GM23338 (cell line): ENCODE data around the gene ANXA3. TPM values are rescaled to one million over a fixed set of nuclear protein-coding genes. Genes with fewer than 3 reads are reported as not detected.

Source experiments
- ATAC-seq: fragments of 200-7000 bp; cut with Tn5 transposase; 3 replicates; pipeline ENCODE4 v1.9.1; 2020
- DNase-seq: peaks from one replicate; pipeline ENCODE4 v3.0.0-alpha.2; 2015; ENCODE audit warnings: low spot score
- H2AFZ ChIP-seq: fragments of 200-600 bp; sonication (generic); 2 replicates; pipeline ENCODE4 v1.8.0; 2016; ENCODE audit warnings: antibody characterized with exemption, mild to moderate bottlenecking, moderate library complexity
- H3F3A ChIP-seq: fragments of 200-600 bp; sonication (generic); replicated peaks from 2 replicates; pipeline ENCODE4 v1.8.0; 2017; ENCODE audit warnings: antibody characterized with exemption, mixed run types, low read depth
- H3K27ac ChIP-seq: fragments of 200-600 bp; sonication (generic); 2 replicates; pipeline ENCODE4 v1.6.1; 2016; ENCODE audit warnings: low read depth
- H3K27me3 ChIP-seq: fragments of 200-600 bp; sonication (generic); 2 replicates; pipeline ENCODE4 v1.8.0; 2016; ENCODE audit warnings: mild to moderate bottlenecking, mixed run types, moderate library complexity; ENCODE audit not compliant: insufficient read depth
- H3K36me3 ChIP-seq: fragments of 200-600 bp; sonication (generic); 2 replicates; pipeline ENCODE4 v1.8.0; 2016; ENCODE audit warnings: mild to moderate bottlenecking; ENCODE audit not compliant: insufficient read depth
- H3K4me1 ChIP-seq: fragments of 200-600 bp; sonication (generic); 2 replicates; pipeline ENCODE4 v1.8.0; 2016; ENCODE audit warnings: mild to moderate bottlenecking, moderate library complexity; ENCODE audit not compliant: insufficient read depth
- H3K4me2 ChIP-seq: fragments of 200-600 bp; sonication (generic); 2 replicates; pipeline ENCODE4 v1.7.1; 2017; ENCODE audit warnings: mixed run types
- H3K4me3 ChIP-seq: fragments of 200-600 bp; sonication (generic); 2 replicates; pipeline ENCODE4 v1.6.1; 2016; ENCODE audit warnings: mixed run types
- H3K79me2 ChIP-seq: fragments of 200-600 bp; sonication (generic); replicated peaks from 2 replicates; pipeline ENCODE4 v1.8.0; 2017; ENCODE audit warnings: mild to moderate bottlenecking; ENCODE audit not compliant: insufficient read depth
- H3K9me2 ChIP-seq: fragments of 200-600 bp; sonication (generic); 2 replicates; pipeline ENCODE4 v1.8.0; 2017; ENCODE audit not compliant: insufficient read depth
- H4K20me1 ChIP-seq: fragments of 200-600 bp; sonication (generic); replicated peaks from 2 replicates; pipeline ENCODE4 v1.8.0; 2017; ENCODE audit warnings: mild to moderate bottlenecking; ENCODE audit not compliant: insufficient read depth
- H3K27ac Mint-ChIP-seq: 2 replicates; pipeline ENCODE4 v1.8.0; 2020; ENCODE audit warnings: inconsistent platforms, mild to moderate bottlenecking, moderate library complexity, mixed read lengths
- H3K27me3 Mint-ChIP-seq: 3 replicates; pipeline ENCODE4 v1.8.0; 2022; ENCODE audit warnings: low read depth, mild to moderate bottlenecking, moderate library complexity, mixed read lengths, inconsistent platforms; ENCODE audit not compliant: insufficient read depth, poor library complexity
- H3K36me3 Mint-ChIP-seq: 3 replicates; pipeline ENCODE4 v1.8.0; 2021; ENCODE audit warnings: low read depth, mild to moderate bottlenecking, inconsistent platforms, moderate library complexity, mixed read lengths
- H3K4me1 Mint-ChIP-seq: 3 replicates; pipeline ENCODE4 v1.8.0; 2020; ENCODE audit warnings: mild to moderate bottlenecking, inconsistent platforms, mixed read lengths
- H3K4me3 Mint-ChIP-seq: 3 replicates; pipeline ENCODE4 v1.8.0; 2021; ENCODE audit warnings: moderate library complexity, mild to moderate bottlenecking, inconsistent platforms, mixed read lengths
- H3K9me3 Mint-ChIP-seq: 3 replicates; pipeline ENCODE4 v1.8.0; 2020; ENCODE audit warnings: moderate library complexity, mild to moderate bottlenecking, inconsistent platforms, mixed read lengths
- CREB1 ChIP-seq: fragments of 250-450 bp; sonication (Bioruptor Pico); IDR thresholded peaks from 2 replicates; pipeline ENCODE4 v1.5.0; 2020; ENCODE audit warnings: low read depth, mild to moderate bottlenecking, moderate library complexity
- JUNB ChIP-seq: IDR thresholded peaks from one replicate; pipeline ENCODE4 v1.6.1; 2016; ENCODE audit warnings: antibody characterized with exemption; ENCODE audit not compliant: unreplicated experiment
- NANOG ChIP-seq: IDR thresholded peaks from 2 replicates; pipeline ENCODE4 v1.6.1; 2016; ENCODE audit warnings: antibody characterized with exemption, borderline replicate concordance
- POLR2AphosphoS5 ChIP-seq: IDR thresholded peaks from 2 replicates; pipeline ENCODE4 v1.6.1; 2016; ENCODE audit warnings: antibody characterized with exemption, low read depth
- ZNF331 ChIP-seq: fragments of 250-450 bp; sonication (Bioruptor Pico); IDR thresholded peaks from 2 replicates; pipeline ENCODE4 v1.5.0; 2020; ENCODE audit warnings: low read depth, mild to moderate bottlenecking, moderate library complexity
- polyA plus RNA-seq: library from polyadenylated mRNA; unstranded; fragments of >200 nt; fragmentation: Nextera tagmentation; extraction: Ambion mirVana; gene quantifications from 2 replicates; pipeline ENCODE4 v1.2.1, GENCODE V29; 2016
- total RNA-seq: library from RNA; depleted of rRNA; stranded (reverse); fragments of >200 nt; shearing (Covaris generic); gene quantifications from 2 replicates; pipeline ENCODE4 v1.2.3, GENCODE V29; 2014
- TF ChIP-seq, protein P1 (sequence below): fragments of 250-450 bp; sonication (Bioruptor Pico); IDR thresholded peaks from 2 replicates; pipeline ENCODE4 v1.5.0; 2020; ENCODE audit warnings: mild to moderate bottlenecking, moderate library complexity
- TF ChIP-seq, protein P2 (sequence below): IDR thresholded peaks from 2 replicates; pipeline ENCODE4 v1.6.1; 2016; ENCODE audit warnings: antibody characterized with exemption
- TF ChIP-seq, protein P3 (sequence below): IDR thresholded peaks from one replicate; pipeline ENCODE4 v1.6.1; 2018; ENCODE audit warnings: antibody characterized with exemption; ENCODE audit not compliant: unreplicated experiment
- TF ChIP-seq, protein P4 (sequence below), 2 experiments: fragments of 200-600 bp in 1 of 2; sonication (generic) in 1 of 2; conservative IDR thresholded peaks; 2 replicates each; pipeline versions ENCODE4 v1.5.1 to v1.6.1; 2016 to 2017; ENCODE audit warnings: antibody characterized with exemption in 2 of 2, low read depth in 2 of 2, mild to moderate bottlenecking in 2 of 2, moderate library complexity in 1 of 2

ANXA3 gene
- total and polyA plus RNA-seq, 2 experiments from 2014 or later = 20.3 to 31.5 TPM

DNA sequence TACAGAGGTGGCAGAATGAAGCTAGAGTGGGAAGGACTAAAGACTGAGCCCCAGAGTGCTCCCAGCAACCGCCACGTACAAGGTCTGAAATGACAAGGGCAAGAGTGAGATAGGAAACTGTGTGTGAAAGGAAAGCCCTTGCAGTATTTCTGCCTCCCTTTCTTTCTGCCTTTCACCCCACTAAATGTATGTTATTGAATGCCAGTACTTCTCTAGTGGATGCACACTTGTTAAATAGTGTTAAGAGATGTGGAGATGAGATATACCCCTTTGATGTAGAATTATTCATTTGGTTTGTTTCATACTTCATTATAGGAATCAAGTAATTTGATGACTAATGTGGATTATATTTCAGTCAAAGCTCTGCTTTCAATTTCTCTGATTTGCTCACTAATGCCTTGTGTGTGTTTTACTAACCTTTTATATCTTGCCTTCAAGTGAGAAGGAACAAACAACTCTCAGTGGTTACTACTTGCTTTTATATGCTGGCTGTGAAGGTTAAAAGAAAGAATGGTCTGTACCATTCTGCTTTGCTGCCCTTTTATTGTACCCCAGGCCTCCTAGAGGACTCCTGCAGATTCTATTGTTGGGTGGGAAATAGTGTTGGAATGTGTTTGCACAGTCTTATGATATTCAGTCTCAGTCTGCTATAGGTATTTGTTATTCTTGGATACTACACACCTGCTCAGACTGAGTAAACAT lies 8.0 kb upstream of the ANXA3 start:
- Histone ChIP-seq H3K9me2 (no peaks in the 10 kb centered on the region), H2AFZ (no peak overlapping the region), H3F3A (no peaks in the 10 kb centered on the region), H3K36me3 (no peaks in the 10 kb centered on the region), H3K4me2 (no peak overlapping the region), H3K4me1 (no peaks in the 10 kb centered on the region), H3K27ac (no peak overlapping the region), H3K4me3 (no peak overlapping the region), H4K20me1 (no peaks in the 10 kb centered on the region), H3K79me2 (no peaks in the 10 kb centered on the region), H3K27me3 (no peaks in the 10 kb centered on the region)
- no peak for TF ChIP-seq NANOG
- H3K4me1 Mint-ChIP-seq = no peaks in the 10 kb centered on the region
- H3K27ac Mint-ChIP-seq = no peak overlapping the region
- H3K4me3 Mint-ChIP-seq = no peak overlapping the region
- H3K27me3 Mint-ChIP-seq = peaks cover 2% of the 10 kb centered on the region
- H3K9me3 Mint-ChIP-seq = peaks cover 12% of the 10 kb centered on the region; the same call in 2 of the 3 replicates
- no peak for DNase-seq
- no peak for ATAC-seq
- H3K36me3 Mint-ChIP-seq = peaks cover 19% of the 10 kb centered on the region

DNA sequence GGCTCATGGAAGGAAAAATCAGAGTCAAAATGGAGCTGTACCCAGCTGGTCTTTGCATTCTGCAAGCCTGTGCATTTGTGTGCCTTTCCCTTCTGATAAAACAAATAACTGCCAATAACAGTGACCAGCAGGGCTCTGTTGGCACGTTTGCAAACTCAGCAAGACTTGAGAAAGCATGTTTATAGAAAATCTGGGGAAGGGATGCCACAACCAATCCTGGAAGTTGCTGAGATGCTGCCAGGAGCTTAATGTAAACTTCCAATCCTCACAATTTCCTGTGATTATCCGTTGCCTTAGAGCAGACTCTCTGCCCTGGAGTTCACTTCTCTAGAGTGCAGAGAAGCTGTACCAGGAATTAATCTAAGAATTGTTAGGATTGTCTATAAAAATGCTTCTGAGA lies 6.9 kb upstream of the ANXA3 start:
- Histone ChIP-seq H3K4me1 (no peaks in the 10 kb centered on the region), H3K9me2 (no peaks in the 10 kb centered on the region), H3K27me3 (peaks cover 8% of the 10 kb centered on the region), H3F3A (no peaks in the 10 kb centered on the region), H4K20me1 (no peaks in the 10 kb centered on the region), H3K36me3 (no peaks in the 10 kb centered on the region), H3K79me2 (no peaks in the 10 kb centered on the region), H3K4me2 (no peak overlapping the region), H2AFZ (no peak overlapping the region), H3K27ac (no peak overlapping the region), H3K4me3 (no peak overlapping the region)
- Mint-ChIP-seq H3K36me3 (peaks cover 15% of the 10 kb centered on the region), H3K4me3 (no peak overlapping the region), H3K27me3 (peaks cover 3% of the 10 kb centered on the region), H3K27ac (no peak overlapping the region), H3K4me1 (peaks cover under 1% of the 10 kb centered on the region; the same call in 1 of the 3 replicates), H3K9me3 (peaks cover 13% of the 10 kb centered on the region; the same call in 2 of the 3 replicates)
- DNase-seq (no peak), ATAC-seq (no peak)
- TF ChIP-seq CREB1 (CRISPR knock-in tag) (no peak), POLR2AphosphoS5 (no peak), ZNF331 (CRISPR knock-in tag) (no peak), JUNB (no peak)
- TF ChIP-seq, protein P1, sequence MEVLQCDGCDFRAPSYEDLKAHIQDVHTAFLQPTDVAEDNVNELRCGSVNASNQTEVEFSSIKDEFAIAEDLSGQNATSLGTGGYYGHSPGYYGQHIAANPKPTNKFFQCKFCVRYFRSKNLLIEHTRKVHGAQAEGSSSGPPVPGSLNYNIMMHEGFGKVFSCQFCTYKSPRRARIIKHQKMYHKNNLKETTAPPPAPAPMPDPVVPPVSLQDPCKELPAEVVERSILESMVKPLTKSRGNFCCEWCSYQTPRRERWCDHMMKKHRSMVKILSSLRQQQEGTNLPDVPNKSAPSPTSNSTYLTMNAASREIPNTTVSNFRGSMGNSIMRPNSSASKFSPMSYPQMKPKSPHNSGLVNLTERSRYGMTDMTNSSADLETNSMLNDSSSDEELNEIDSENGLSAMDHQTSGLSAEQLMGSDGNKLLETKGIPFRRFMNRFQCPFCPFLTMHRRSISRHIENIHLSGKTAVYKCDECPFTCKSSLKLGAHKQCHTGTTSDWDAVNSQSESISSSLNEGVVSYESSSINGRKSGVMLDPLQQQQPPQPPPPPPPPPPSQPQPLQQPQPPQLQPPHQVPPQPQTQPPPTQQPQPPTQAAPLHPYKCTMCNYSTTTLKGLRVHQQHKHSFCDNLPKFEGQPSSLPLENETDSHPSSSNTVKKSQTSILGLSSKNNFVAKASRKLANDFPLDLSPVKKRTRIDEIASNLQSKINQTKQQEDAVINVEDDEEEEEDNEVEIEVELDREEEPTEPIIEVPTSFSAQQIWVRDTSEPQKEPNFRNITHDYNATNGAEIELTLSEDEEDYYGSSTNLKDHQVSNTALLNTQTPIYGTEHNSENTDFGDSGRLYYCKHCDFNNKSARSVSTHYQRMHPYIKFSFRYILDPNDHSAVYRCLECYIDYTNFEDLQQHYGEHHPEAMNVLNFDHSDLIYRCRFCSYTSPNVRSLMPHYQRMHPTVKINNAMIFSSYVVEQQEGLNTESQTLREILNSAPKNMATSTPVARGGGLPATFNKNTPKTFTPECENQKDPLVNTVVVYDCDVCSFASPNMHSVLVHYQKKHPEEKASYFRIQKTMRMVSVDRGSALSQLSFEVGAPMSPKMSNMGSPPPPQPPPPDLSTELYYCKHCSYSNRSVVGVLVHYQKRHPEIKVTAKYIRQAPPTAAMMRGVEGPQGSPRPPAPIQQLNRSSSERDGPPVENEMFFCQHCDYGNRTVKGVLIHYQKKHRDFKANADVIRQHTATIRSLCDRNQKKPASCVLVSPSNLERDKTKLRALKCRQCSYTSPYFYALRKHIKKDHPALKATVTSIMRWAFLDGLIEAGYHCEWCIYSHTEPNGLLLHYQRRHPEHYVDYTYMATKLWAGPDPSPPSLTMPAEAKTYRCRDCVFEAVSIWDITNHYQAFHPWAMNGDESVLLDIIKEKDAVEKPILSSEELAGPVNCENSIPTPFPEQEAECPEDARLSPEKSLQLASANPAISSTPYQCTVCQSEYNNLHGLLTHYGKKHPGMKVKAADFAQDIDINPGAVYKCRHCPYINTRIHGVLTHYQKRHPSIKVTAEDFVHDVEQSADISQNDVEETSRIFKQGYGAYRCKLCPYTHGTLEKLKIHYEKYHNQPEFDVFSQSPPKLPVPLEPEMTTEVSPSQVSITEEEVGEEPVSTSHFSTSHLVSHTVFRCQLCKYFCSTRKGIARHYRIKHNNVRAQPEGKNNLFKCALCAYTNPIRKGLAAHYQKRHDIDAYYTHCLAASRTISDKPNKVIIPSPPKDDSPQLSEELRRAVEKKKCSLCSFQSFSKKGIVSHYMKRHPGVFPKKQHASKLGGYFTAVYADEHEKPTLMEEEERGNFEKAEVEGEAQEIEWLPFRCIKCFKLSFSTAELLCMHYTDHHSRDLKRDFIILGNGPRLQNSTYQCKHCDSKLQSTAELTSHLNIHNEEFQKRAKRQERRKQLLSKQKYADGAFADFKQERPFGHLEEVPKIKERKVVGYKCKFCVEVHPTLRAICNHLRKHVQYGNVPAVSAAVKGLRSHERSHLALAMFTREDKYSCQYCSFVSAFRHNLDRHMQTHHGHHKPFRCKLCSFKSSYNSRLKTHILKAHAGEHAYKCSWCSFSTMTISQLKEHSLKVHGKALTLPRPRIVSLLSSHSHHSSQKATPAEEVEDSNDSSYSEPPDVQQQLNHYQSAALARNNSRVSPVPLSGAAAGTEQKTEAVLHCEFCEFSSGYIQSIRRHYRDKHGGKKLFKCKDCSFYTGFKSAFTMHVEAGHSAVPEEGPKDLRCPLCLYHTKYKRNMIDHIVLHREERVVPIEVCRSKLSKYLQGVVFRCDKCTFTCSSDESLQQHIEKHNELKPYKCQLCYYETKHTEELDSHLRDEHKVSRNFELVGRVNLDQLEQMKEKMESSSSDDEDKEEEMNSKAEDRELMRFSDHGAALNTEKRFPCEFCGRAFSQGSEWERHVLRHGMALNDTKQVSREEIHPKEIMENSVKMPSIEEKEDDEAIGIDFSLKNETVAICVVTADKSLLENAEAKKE (CRISPR knock-in tag) = no peak
- TF ChIP-seq, protein P2, sequence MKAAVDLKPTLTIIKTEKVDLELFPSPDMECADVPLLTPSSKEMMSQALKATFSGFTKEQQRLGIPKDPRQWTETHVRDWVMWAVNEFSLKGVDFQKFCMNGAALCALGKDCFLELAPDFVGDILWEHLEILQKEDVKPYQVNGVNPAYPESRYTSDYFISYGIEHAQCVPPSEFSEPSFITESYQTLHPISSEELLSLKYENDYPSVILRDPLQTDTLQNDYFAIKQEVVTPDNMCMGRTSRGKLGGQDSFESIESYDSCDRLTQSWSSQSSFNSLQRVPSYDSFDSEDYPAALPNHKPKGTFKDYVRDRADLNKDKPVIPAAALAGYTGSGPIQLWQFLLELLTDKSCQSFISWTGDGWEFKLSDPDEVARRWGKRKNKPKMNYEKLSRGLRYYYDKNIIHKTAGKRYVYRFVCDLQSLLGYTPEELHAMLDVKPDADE = no peak
- TF ChIP-seq, protein P3, sequence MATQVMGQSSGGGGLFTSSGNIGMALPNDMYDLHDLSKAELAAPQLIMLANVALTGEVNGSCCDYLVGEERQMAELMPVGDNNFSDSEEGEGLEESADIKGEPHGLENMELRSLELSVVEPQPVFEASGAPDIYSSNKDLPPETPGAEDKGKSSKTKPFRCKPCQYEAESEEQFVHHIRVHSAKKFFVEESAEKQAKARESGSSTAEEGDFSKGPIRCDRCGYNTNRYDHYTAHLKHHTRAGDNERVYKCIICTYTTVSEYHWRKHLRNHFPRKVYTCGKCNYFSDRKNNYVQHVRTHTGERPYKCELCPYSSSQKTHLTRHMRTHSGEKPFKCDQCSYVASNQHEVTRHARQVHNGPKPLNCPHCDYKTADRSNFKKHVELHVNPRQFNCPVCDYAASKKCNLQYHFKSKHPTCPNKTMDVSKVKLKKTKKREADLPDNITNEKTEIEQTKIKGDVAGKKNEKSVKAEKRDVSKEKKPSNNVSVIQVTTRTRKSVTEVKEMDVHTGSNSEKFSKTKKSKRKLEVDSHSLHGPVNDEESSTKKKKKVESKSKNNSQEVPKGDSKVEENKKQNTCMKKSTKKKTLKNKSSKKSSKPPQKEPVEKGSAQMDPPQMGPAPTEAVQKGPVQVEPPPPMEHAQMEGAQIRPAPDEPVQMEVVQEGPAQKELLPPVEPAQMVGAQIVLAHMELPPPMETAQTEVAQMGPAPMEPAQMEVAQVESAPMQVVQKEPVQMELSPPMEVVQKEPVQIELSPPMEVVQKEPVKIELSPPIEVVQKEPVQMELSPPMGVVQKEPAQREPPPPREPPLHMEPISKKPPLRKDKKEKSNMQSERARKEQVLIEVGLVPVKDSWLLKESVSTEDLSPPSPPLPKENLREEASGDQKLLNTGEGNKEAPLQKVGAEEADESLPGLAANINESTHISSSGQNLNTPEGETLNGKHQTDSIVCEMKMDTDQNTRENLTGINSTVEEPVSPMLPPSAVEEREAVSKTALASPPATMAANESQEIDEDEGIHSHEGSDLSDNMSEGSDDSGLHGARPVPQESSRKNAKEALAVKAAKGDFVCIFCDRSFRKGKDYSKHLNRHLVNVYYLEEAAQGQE = no peak
- TF ChIP-seq, protein P4, sequence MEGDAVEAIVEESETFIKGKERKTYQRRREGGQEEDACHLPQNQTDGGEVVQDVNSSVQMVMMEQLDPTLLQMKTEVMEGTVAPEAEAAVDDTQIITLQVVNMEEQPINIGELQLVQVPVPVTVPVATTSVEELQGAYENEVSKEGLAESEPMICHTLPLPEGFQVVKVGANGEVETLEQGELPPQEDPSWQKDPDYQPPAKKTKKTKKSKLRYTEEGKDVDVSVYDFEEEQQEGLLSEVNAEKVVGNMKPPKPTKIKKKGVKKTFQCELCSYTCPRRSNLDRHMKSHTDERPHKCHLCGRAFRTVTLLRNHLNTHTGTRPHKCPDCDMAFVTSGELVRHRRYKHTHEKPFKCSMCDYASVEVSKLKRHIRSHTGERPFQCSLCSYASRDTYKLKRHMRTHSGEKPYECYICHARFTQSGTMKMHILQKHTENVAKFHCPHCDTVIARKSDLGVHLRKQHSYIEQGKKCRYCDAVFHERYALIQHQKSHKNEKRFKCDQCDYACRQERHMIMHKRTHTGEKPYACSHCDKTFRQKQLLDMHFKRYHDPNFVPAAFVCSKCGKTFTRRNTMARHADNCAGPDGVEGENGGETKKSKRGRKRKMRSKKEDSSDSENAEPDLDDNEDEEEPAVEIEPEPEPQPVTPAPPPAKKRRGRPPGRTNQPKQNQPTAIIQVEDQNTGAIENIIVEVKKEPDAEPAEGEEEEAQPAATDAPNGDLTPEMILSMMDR (conservative IDR thresholded peaks at IDR 0.05; ENCODE audit: low read depth in 2 of 2) = no peak
